ENCODE results near the gene CORO6. TPM values are rescaled to one million over a fixed set of nuclear protein-coding genes. Genes with fewer than 3 reads are reported as not detected.

Gene CORO6
- total RNA-seq, 2 experiments from 2014 or later: 2.8 to 3.3 TPM

DNA sequence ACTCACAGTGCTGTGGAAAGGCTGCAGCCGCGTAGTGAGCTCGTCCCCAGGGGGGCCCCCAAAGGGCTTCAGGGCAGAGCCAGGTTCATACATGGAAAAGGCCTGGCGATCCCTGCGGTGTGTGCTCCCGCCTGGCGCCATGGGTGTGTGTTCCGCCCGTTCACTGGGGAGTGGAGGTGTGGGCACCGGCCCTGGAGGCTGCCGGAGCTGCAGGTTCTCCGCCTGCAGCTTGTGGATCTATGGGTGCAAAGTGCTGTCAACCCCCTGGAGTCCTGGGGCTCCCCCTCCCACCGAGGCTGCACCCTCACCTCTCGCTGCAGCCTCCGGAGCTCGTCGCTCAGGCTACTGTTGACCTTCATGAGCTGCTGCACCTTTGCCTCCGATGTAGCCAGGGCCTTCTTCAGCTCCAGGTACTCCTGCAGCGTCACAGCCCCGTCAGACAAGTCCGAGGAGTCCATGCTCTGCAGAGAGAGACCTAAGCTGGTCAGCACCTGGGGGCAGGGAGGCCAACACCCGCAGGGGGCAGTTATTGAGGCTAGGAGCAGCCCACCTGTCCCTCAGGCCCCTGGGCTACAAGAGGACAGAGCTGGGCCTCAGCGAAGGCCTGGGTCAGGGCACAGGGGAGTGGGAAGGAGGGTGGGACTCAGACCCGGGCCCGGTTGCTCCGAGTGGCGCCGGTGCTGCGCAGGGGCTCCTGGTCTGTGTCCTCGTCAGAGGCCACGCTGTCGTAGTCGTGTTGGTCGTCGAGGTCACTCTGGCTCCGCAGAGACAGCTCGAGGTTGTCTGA is 46.3 kb downstream of the CORO6 start:
- Histone ChIP-seq H3K4me1 (ENCODE audit: insufficient read depth, low read length) (peaks cover 17% of the 10 kb centered on the region), H3K9me3 (ENCODE audit: control insufficient read depth in 1 of 2, insufficient read depth in 1 of 2, low read length in 2 of 2) (no peaks in the 10 kb centered on the region), H3K36me3 (ENCODE audit: insufficient read depth, low read length) (peaks cover 77% of the 10 kb centered on the region), H3K4me3 (ENCODE audit: low read length) (no peak overlapping the region), H3K27ac (ENCODE audit: low read depth in 1 of 2, low read length in 2 of 2) (no peak overlapping the region), H3K27me3 (ENCODE audit: control insufficient read depth in 1 of 2, insufficient read depth in 2 of 2, low read length in 2 of 2) (no peaks in the 10 kb centered on the region)
- DNase-seq: peak in 1 of 14 experiments; percentile 23
- Mint-ChIP-seq H3K27ac (no peak overlapping the region), H3K36me3 (ENCODE audit: low read depth) (peaks cover 50% of the 10 kb centered on the region), H3K4me3 (no peak overlapping the region), H3K27me3 (no peaks in the 10 kb centered on the region), H3K9me3 (no peaks in the 10 kb centered on the region), H3K4me1 (ENCODE audit: low read depth) (peaks cover 6% of the 10 kb centered on the region)
- intact Hi-C loops (cut with DNase I, micrococcal nuclease): loop anchor here in 1 of 2 experiments (10.0 kb wide), 1 partner anchor 898 kb away; the partner anchor contains the start of gene GOSR1
- ChIA-PET CTCF (interaction anchor here (1.2 to 7.8 kb wide), 3 partner anchors 15 to 41 kb away, joined by 4 to 48 read pairs (median 4); no protein-coding TSS in a partner anchor), POLR2A (interaction anchor here (1.0 kb wide), 1 partner anchor 41 kb away, joined by 5 read pairs; no protein-coding TSS in a partner anchor)
- TF ChIP-seq, protein P1, sequence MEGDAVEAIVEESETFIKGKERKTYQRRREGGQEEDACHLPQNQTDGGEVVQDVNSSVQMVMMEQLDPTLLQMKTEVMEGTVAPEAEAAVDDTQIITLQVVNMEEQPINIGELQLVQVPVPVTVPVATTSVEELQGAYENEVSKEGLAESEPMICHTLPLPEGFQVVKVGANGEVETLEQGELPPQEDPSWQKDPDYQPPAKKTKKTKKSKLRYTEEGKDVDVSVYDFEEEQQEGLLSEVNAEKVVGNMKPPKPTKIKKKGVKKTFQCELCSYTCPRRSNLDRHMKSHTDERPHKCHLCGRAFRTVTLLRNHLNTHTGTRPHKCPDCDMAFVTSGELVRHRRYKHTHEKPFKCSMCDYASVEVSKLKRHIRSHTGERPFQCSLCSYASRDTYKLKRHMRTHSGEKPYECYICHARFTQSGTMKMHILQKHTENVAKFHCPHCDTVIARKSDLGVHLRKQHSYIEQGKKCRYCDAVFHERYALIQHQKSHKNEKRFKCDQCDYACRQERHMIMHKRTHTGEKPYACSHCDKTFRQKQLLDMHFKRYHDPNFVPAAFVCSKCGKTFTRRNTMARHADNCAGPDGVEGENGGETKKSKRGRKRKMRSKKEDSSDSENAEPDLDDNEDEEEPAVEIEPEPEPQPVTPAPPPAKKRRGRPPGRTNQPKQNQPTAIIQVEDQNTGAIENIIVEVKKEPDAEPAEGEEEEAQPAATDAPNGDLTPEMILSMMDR (IDR thresholded peaks at IDR 0.05): no peak
- ATAC-seq (ENCODE audit: poor library complexity): no peak

DNA sequence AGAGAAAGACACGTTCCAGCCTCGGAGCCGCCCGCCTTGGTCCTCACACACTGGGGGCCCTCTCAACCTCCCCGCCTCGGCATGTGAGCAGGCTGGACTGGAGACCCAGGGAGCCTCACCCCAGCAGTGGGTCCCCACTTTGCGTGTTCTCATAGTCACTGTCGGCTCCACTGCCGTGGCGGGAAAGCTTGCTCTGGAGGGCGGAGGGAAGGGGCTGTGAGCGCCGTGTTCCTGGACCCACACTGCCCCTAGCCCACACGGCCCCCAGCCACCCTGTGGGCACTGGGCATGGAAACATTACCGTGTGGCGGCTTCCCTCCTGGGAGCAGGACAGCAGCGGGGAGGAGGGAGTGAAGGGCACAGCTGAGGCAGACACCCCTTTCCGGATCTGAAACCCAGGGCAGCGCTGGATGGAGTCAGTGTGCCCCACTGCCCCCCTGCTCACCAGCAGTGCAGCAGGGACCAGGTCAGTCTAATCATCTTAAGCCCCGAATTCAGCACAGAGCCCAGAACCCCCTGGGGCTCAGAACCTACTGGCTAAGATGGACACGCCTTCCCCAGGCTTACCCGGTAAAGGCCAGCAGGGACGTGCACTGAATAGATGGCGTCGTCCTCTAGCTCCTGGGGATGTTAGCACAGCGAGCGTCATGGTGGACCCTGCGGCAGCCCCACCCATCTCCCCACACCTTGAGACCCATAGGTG is 47.0 kb downstream of the CORO6 start:
- ChIA-PET CTCF (interaction anchor here (1.2 to 7.8 kb wide), 2 partner anchors 37 to 42 kb away, joined by 4 to 48 read pairs; no protein-coding TSS in a partner anchor), POLR2A (no interaction called here)
- Mint-ChIP-seq H3K27me3 (no peaks in the 10 kb centered on the region), H3K36me3 (ENCODE audit: low read depth) (peaks cover 50% of the 10 kb centered on the region), H3K27ac (no peak overlapping the region), H3K9me3 (no peaks in the 10 kb centered on the region), H3K4me1 (ENCODE audit: low read depth) (peaks cover 13% of the 10 kb centered on the region), H3K4me3 (no peak overlapping the region)
- TF ChIP-seq, protein P1 (IDR thresholded peaks at IDR 0.05): no peak
- Histone ChIP-seq H3K4me1 (ENCODE audit: insufficient read depth, low read length) (peaks cover 13% of the 10 kb centered on the region), H3K36me3 (ENCODE audit: insufficient read depth, low read length) (peaks cover 71% of the 10 kb centered on the region), H3K27me3 (ENCODE audit: control insufficient read depth in 1 of 2, insufficient read depth in 2 of 2, low read length in 2 of 2) (no peaks in the 10 kb centered on the region), H3K27ac (ENCODE audit: low read depth in 1 of 2, low read length in 2 of 2) (no peak overlapping the region), H3K4me3 (ENCODE audit: low read length) (no peak overlapping the region), H3K9me3 (ENCODE audit: control insufficient read depth in 1 of 2, insufficient read depth in 1 of 2, low read length in 2 of 2) (no peaks in the 10 kb centered on the region)
- no peak for ATAC-seq (ENCODE audit: poor library complexity)
- peak in 1 of 14 experiments; percentile 21 for DNase-seq
- intact Hi-C loops (cut with DNase I, micrococcal nuclease): loop anchor here in 1 of 2 experiments (10.0 kb wide), 1 partner anchor 899 kb away; the partner anchor contains the start of gene GOSR1

DNA sequence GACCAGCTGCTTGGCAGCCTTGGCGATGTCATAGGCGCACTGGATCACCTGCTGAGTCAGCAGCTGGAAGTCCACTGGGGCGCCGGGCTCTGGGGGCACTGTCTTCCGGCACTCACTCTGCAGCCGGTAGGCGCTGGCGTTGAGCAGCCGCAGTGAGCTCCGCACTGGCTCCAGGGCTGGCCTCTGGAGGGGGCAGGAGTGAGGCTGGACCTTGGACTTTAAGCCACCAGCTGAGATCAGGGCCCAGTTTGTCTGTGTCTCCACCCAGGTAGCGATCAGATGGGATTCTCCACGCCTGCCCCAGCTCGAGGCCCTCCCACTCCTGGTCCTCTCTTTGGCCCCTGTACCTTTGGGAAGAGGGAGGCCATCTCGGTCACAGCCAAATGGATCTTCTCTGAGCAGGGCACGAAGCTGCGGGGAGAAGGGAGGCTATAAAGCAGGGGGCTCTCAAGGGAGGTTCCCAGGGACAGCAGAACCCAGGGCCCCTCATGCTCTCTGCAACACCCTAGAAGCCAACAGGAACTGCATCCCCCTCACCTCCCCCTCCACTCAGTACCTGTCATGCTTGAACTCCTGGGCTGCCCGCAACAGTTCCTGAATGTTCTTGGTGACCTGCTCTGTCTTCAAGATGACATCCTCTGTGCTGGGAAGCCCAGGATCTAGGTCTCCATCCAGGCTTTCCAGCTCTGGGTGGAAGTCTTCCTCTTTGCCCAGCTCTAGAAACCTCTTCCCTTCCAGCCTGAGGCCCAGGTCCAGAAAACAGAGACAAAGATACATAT is 47.8 kb downstream of the CORO6 start:
- no peaks in the 10 kb centered on the region for H3K9me3 ChIP-seq (ENCODE audit: control insufficient read depth in 1 of 2, insufficient read depth in 1 of 2, low read length in 2 of 2)
- peaks cover 9% of the 10 kb centered on the region for H3K4me1 ChIP-seq (ENCODE audit: insufficient read depth, low read length)
- Mint-ChIP-seq H3K9me3 (no peaks in the 10 kb centered on the region), H3K36me3 (ENCODE audit: low read depth) (peaks cover 43% of the 10 kb centered on the region), H3K27me3 (no peaks in the 10 kb centered on the region), H3K4me3 (no peak overlapping the region), H3K4me1 (ENCODE audit: low read depth) (peaks cover 9% of the 10 kb centered on the region), H3K27ac (peak overlapping the region; percentile 59)
- ATAC-seq (ENCODE audit: poor library complexity): no peak
- POLR2A ChIA-PET: no interaction called here
- CTCF ChIA-PET: no interaction called here
- DNase-seq: peak in 1 of 14 experiments; percentile 20
- H3K27me3 ChIP-seq (ENCODE audit: control insufficient read depth in 1 of 2, insufficient read depth in 2 of 2, low read length in 2 of 2): no peaks in the 10 kb centered on the region
- H3K36me3 ChIP-seq (ENCODE audit: insufficient read depth, low read length): peaks cover 69% of the 10 kb centered on the region
- TF ChIP-seq, protein P1 (IDR thresholded peaks at IDR 0.05): no peak
- H3K4me3 ChIP-seq (ENCODE audit: low read length): no peak overlapping the region
- intact Hi-C loops (cut with DNase I, micrococcal nuclease): loop anchor here in 1 of 2 experiments (10.0 kb wide), 1 partner anchor 900 kb away; the partner anchor contains the start of gene GOSR1
- no peak overlapping the region for H3K27ac ChIP-seq (ENCODE audit: low read depth in 1 of 2, low read length in 2 of 2)
